ENCODE measurements around the gene F2R. TPM values are rescaled to one million over a fixed set of nuclear protein-coding genes. Genes with fewer than 3 reads are reported as not detected.
"Not testable (repeated sequence)": the region's sequence is repeated elsewhere in the genome, so short reads cannot be mapped to it uniquely, and the experiment has no call there.

The F2R gene
- total and polyA plus RNA-seq, 5 donors = 4.3 to 22.1 (median 8.0) TPM

- H3K4me3 ChIP-seq (ENCODE audit: low read length); ATAC-seq; H3K27me3 ChIP-seq (ENCODE audit: control insufficient read depth, insufficient read depth); H3K27ac ChIP-seq (ENCODE audit: low read length); H3K4me1 ChIP-seq (ENCODE audit: control insufficient read depth, insufficient read depth, low read length); intact Hi-C loops (cut with DNase I); DNase-seq; H3K9me3 ChIP-seq (ENCODE audit: control insufficient read depth, low read length): not testable (repeated sequence)
- 93% methylated on average over 4 of the region's 4 CpGs for WGBS
These were observed 35.1 kb upstream of the F2R start for GRCh38 chr5:76680826-76681225.

- DNase-seq (no peak), ATAC-seq (no peak)
- H3K4me3 ChIP-seq (ENCODE audit: low read length) = no peak overlapping the region
- WGBS = 58% methylated on average over 4 of the region's 4 CpGs
- intact Hi-C loops (cut with DNase I) = no loop called here
- no peaks in the 10 kb centered on the region for H3K4me1 ChIP-seq (ENCODE audit: control insufficient read depth, insufficient read depth, low read length)
- H3K27ac ChIP-seq (ENCODE audit: low read length) = no peak overlapping the region
- no peaks in the 10 kb centered on the region for H3K9me3 ChIP-seq (ENCODE audit: control insufficient read depth, low read length)
- H3K27me3 ChIP-seq (ENCODE audit: control insufficient read depth, insufficient read depth) = no peaks in the 10 kb centered on the region
These were observed 34.6 kb upstream of the F2R start for GRCh38 chr5:76681287-76681686.

GRCh38 chr5:76682387-76682786, 33.5 kb upstream of the F2R start:
- no peak for DNase-seq
- no peak overlapping the region for H3K27ac ChIP-seq (ENCODE audit: low read length)

GRCh38 chr5:76683816-76684731, 31.9 kb upstream of the F2R start:
- DNase-seq = no peak
- Histone ChIP-seq H3K4me1 (ENCODE audit: control insufficient read depth, insufficient read depth, low read length) (no peaks in the 10 kb centered on the region), H3K27me3 (ENCODE audit: control insufficient read depth, insufficient read depth) (no peaks in the 10 kb centered on the region), H3K4me3 (ENCODE audit: low read length) (no peak overlapping the region), H3K9me3 (ENCODE audit: control insufficient read depth, low read length) (no peaks in the 10 kb centered on the region), H3K27ac (ENCODE audit: low read length) (no peak overlapping the region)
- no peak for ATAC-seq
- intact Hi-C loops (cut with DNase I) = no loop called here
- 66% methylated on average over 9 of the region's 9 CpGs for WGBS

More at GRCh38 chr5:76682387-76682786, 33.5 kb upstream of the F2R start:
- ATAC-seq = no peak
- no peaks in the 10 kb centered on the region for H3K27me3 ChIP-seq (ENCODE audit: control insufficient read depth, insufficient read depth)
- no peaks in the 10 kb centered on the region for H3K9me3 ChIP-seq (ENCODE audit: control insufficient read depth, low read length)
- no peaks in the 10 kb centered on the region for H3K4me1 ChIP-seq (ENCODE audit: control insufficient read depth, insufficient read depth, low read length)
- intact Hi-C loops (cut with DNase I) = no loop called here
- WGBS = 48% methylated on average over 2 of the region's 2 CpGs
- H3K4me3 ChIP-seq (ENCODE audit: low read length) = no peak overlapping the region

- ATAC-seq = peak in 1 of 2 donors; percentile 72
These were observed 31.0 kb upstream of the F2R start for GRCh38 chr5:76684756-76685519.

GRCh38 chr5:76685704-76686103, 30.2 kb upstream of the F2R start:
- Histone ChIP-seq H3K4me3 (ENCODE audit: low read length) (no peak overlapping the region), H3K4me1 (ENCODE audit: control insufficient read depth, insufficient read depth, low read length) (no peaks in the 10 kb centered on the region), H3K9me3 (ENCODE audit: control insufficient read depth, low read length) (no peaks in the 10 kb centered on the region), H3K27me3 (ENCODE audit: control insufficient read depth, insufficient read depth) (no peaks in the 10 kb centered on the region), H3K27ac (ENCODE audit: low read length) (no peak overlapping the region)
- DNase-seq (no peak), ATAC-seq (no peak)
- intact Hi-C loops (cut with DNase I) = no loop called here
- WGBS = 94% methylated on average over 3 of the region's 3 CpGs

More at GRCh38 chr5:76684756-76685519, 31.0 kb upstream of the F2R start:
- no peak for DNase-seq
- WGBS = 62% methylated on average over 5 of the region's 5 CpGs
- Histone ChIP-seq H3K27ac (ENCODE audit: low read length) (no peak overlapping the region), H3K27me3 (ENCODE audit: control insufficient read depth, insufficient read depth) (no peaks in the 10 kb centered on the region), H3K4me1 (ENCODE audit: control insufficient read depth, insufficient read depth, low read length) (no peaks in the 10 kb centered on the region), H3K9me3 (ENCODE audit: control insufficient read depth, low read length) (no peaks in the 10 kb centered on the region), H3K4me3 (ENCODE audit: low read length) (no peak overlapping the region)
- intact Hi-C loops (cut with DNase I) = no loop called here

- H3K4me1 ChIP-seq (ENCODE audit: control insufficient read depth, insufficient read depth, low read length) = peaks cover 2% of the 10 kb centered on the region
- no peak overlapping the region for H3K27ac ChIP-seq (ENCODE audit: low read length)
- no peak overlapping the region for H3K4me3 ChIP-seq (ENCODE audit: low read length)
- intact Hi-C loops (cut with DNase I) = no loop called here
- 94% methylated on average over 1 of the region's 1 CpG for WGBS
- ATAC-seq (no peak), DNase-seq (no peak)
- no peaks in the 10 kb centered on the region for H3K27me3 ChIP-seq (ENCODE audit: control insufficient read depth, insufficient read depth)
- no peaks in the 10 kb centered on the region for H3K9me3 ChIP-seq (ENCODE audit: control insufficient read depth, low read length)
These were observed 27.7 kb upstream of the F2R start for GRCh38 chr5:76688212-76688611.

- Histone ChIP-seq H3K4me1 (ENCODE audit: control insufficient read depth, insufficient read depth, low read length) (peaks cover 2% of the 10 kb centered on the region), H3K27me3 (ENCODE audit: control insufficient read depth, insufficient read depth) (no peaks in the 10 kb centered on the region), H3K4me3 (ENCODE audit: low read length) (no peak overlapping the region), H3K27ac (ENCODE audit: low read length) (no peak overlapping the region), H3K9me3 (ENCODE audit: control insufficient read depth, low read length) (no peaks in the 10 kb centered on the region)
- intact Hi-C loops (cut with DNase I) = no loop called here
- 93% methylated on average over 3 of the region's 3 CpGs for WGBS
- DNase-seq (no peak), ATAC-seq (no peak)
These were observed 27.1 kb upstream of the F2R start for GRCh38 chr5:76688836-76689235.

GRCh38 chr5:76689321-76690036, 26.4 kb upstream of the F2R start:
- no peaks in the 10 kb centered on the region for H3K27me3 ChIP-seq (ENCODE audit: control insufficient read depth, insufficient read depth)
- H3K27ac ChIP-seq (ENCODE audit: low read length) = no peak overlapping the region
- no peaks in the 10 kb centered on the region for H3K9me3 ChIP-seq (ENCODE audit: control insufficient read depth, low read length)
- 90% methylated on average over 3 of the region's 3 CpGs for WGBS
- H3K4me3 ChIP-seq (ENCODE audit: low read length) = no peak overlapping the region
- ATAC-seq (no peak), DNase-seq (no peak)
- intact Hi-C loops (cut with DNase I) = no loop called here
- peaks cover 2% of the 10 kb centered on the region for H3K4me1 ChIP-seq (ENCODE audit: control insufficient read depth, insufficient read depth, low read length)

GRCh38 chr5:76690037-76690679, 25.8 kb upstream of the F2R start:
- DNase-seq (no peak), ATAC-seq (no peak)
- no peak overlapping the region for H3K4me3 ChIP-seq (ENCODE audit: low read length)
- 95% methylated on average over 3 of the region's 3 CpGs for WGBS
- intact Hi-C loops (cut with DNase I) = no loop called here
- no peaks in the 10 kb centered on the region for H3K9me3 ChIP-seq (ENCODE audit: control insufficient read depth, low read length)
- H3K27me3 ChIP-seq (ENCODE audit: control insufficient read depth, insufficient read depth) = no peaks in the 10 kb centered on the region
- H3K4me1 ChIP-seq (ENCODE audit: control insufficient read depth, insufficient read depth, low read length) = peaks cover 2% of the 10 kb centered on the region
- no peak overlapping the region for H3K27ac ChIP-seq (ENCODE audit: low read length)
